Measurements from ENCODE around the gene PARP4.
A peak's percentile ranks its signal among the peaks of the same experiment; 100 is the strongest.
"Not testable (repeated sequence)": the region's sequence is repeated elsewhere in the genome, so short reads cannot be mapped to it uniquely, and the experiment has no call there.

The PARP4 gene

DNA sequence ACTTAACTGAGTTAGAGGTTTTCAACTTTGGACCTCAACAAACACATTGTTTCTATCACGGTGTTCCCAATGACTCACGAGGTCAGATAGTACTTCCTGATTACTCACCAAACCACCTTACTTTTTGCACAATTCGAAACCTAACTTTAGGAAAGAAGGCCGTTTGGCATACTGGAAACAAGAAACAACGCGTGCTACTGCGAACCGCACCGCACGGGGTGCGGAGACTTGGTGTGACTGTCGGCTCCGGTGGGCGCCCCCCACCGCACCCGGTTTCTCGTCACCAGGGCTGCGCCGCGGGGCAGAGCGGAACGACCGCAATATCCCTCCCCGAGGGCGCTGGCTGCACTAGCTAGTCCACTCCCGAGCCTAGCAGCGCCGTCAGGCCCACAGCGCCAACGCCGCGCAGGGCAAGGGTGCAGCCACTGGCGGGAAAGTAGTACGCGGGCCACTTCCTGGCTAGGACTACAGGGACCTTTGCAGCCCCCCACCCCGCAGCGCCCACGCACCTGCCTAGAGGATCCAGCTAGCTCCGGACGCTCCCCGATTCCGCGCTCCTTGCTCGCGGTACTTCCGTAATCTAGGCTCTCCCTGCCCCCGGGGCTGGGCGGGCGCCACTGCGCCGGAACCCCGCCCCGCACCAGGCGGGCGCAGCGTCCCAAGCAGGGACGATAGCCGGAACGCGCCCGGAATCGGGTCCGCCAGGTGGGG, at the start of gene PARP4:
TSS of gene PARP4 (minus strand) at position 582 of the 711 bp plus-strand sequence. CDS start 9,002 bp downstream, outside the sequence.
- H3K4me3 ChIP-seq (ENCODE audit: low read length, poor library complexity, severe bottlenecking): peak within 1 kb of the TSS; percentile 85
- no peaks in the 10 kb centered on the region for H3F3A ChIP-seq (ENCODE audit: low read depth)
- peak within 1 kb of the TSS; percentile 99 for H2AFZ ChIP-seq (ENCODE audit: low read length)
- peaks cover 53% of the 10 kb centered on the region for H3K79me2 ChIP-seq (ENCODE audit: insufficient read depth, low read length)
- no peaks in the 10 kb centered on the region for H3K36me3 ChIP-seq (ENCODE audit: insufficient read depth, low read length)
- peak within 1 kb of the TSS; percentile 86 for H3K4me2 ChIP-seq (ENCODE audit: low read depth, low read length, poor library complexity, severe bottlenecking)
- H3K9ac ChIP-seq (ENCODE audit: low read depth, low read length, poor library complexity, severe bottlenecking): peak within 1 kb of the TSS; percentile 86
- H3K9me3 ChIP-seq (ENCODE audit: insufficient read depth, low read depth, low read length): no peaks in the 10 kb centered on the region
- H4K20me1 ChIP-seq (ENCODE audit: insufficient read depth, low read length, poor library complexity, severe bottlenecking): peaks cover 27% of the 10 kb centered on the region
- H3K27me3 ChIP-seq (ENCODE audit: insufficient read depth, low read length, poor library complexity, severe bottlenecking): no peaks in the 10 kb centered on the region
- H3K9me2 ChIP-seq (replicated peaks; ENCODE audit: low read depth, low read length): no peaks in the 10 kb centered on the region
- peaks cover 22% of the 10 kb centered on the region for H3K4me1 ChIP-seq (ENCODE audit: insufficient read depth, low read length, poor library complexity, severe bottlenecking)
- no peak for TF ChIP-seq CTCF (conservative IDR thresholded peaks at IDR 0.05; ENCODE audit: low read length)
- TF ChIP-seq EZH2phosphoT487 (IDR thresholded peaks at IDR 0.05; ENCODE audit: borderline replicate concordance): no peak

DNA sequence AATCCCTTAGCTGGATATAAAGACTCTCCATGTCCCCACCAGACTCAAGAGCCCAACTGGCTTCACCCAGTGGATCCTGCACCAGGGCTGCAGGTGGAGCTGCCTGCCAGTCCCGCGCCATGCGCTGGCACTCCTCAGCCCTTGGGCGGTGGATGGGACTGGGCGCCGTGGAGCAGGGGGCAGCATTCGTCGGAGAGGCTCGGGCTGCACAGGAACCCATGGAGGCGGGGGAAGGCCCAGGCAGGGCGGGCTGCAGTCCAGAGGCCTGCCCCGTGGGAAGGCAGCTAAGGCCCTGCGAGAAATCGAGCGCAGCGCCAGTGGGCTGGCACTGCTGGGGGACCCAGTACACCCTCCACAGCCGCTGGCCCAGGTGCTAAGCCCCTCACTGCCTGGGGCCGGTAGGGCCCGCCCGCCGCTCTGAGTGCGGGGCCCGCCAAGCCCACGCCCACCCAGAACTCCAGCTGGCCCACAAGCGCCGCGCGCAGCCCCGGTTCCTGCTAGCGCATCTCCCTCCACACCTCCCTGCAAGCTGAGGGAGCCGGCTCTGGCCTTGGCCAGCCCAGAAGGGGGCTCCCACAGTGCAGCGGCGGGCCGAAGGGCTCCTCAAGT, 48.1 kb upstream of the PARP4 start:
- H3K79me2 ChIP-seq (ENCODE audit: insufficient read depth, low read length); H3K36me3 ChIP-seq (ENCODE audit: insufficient read depth, low read length); H3K4me2 ChIP-seq (ENCODE audit: low read depth, low read length, poor library complexity, severe bottlenecking); H3F3A ChIP-seq (ENCODE audit: low read depth); H3K9me2 ChIP-seq (replicated peaks; ENCODE audit: low read depth, low read length); H2AFZ ChIP-seq (ENCODE audit: low read length); H3K4me3 ChIP-seq (ENCODE audit: low read length, poor library complexity, severe bottlenecking); H3K9me3 ChIP-seq (ENCODE audit: insufficient read depth, low read depth, low read length); H3K9ac ChIP-seq (ENCODE audit: low read depth, low read length, poor library complexity, severe bottlenecking); H3K27me3 ChIP-seq (ENCODE audit: insufficient read depth, low read length, poor library complexity, severe bottlenecking); H3K4me1 ChIP-seq (ENCODE audit: insufficient read depth, low read length, poor library complexity, severe bottlenecking); H4K20me1 ChIP-seq (ENCODE audit: insufficient read depth, low read length, poor library complexity, severe bottlenecking): not testable (repeated sequence)

GRCh38 chr13:24559431-24560218, 47.0 kb upstream of the PARP4 start:
- Histone ChIP-seq H2AFZ (ENCODE audit: low read length) (peak overlapping the region; percentile 71; the same call in 1 of the 2 replicates), H3K4me3 (ENCODE audit: low read length, poor library complexity, severe bottlenecking) (peak overlapping the region; percentile 55), H3K4me2 (ENCODE audit: low read depth, low read length, poor library complexity, severe bottlenecking) (peak overlapping the region; percentile 80)
- not testable (repeated sequence) for H3K27me3 ChIP-seq (ENCODE audit: insufficient read depth, low read length, poor library complexity, severe bottlenecking); H3K9me2 ChIP-seq (replicated peaks; ENCODE audit: low read depth, low read length); H3K9ac ChIP-seq (ENCODE audit: low read depth, low read length, poor library complexity, severe bottlenecking); H3K9me3 ChIP-seq (ENCODE audit: insufficient read depth, low read depth, low read length); H4K20me1 ChIP-seq (ENCODE audit: insufficient read depth, low read length, poor library complexity, severe bottlenecking); H3K4me1 ChIP-seq (ENCODE audit: insufficient read depth, low read length, poor library complexity, severe bottlenecking); H3F3A ChIP-seq (ENCODE audit: low read depth); H3K36me3 ChIP-seq (ENCODE audit: insufficient read depth, low read length); H3K79me2 ChIP-seq (ENCODE audit: insufficient read depth, low read length)

DNA sequence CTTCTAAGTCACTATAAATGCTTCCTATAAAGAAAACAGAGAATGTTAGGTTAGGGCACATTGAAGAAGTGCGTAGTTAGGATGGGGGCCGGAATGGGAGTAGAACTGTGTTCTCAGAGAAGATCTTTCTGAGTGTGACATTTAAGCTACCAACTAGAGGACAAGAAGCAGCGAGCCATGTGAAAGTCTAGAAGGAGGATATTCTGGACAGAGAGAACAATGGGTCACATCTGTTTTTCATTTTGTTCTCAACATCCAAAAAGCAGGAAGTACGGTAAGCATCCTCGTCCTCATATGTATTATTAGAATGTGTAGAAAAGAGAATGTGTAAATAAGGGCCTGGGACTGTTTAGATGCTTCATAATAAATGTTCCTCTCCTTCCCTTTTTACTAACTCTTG, 44.5 kb upstream of the PARP4 start:
- no peak overlapping the region for H3K4me2 ChIP-seq (ENCODE audit: low read depth, low read length, poor library complexity, severe bottlenecking)

GRCh38 chr13:24553892-24554291, 41.3 kb upstream of the PARP4 start:
- not testable (repeated sequence) for H3K36me3 ChIP-seq (ENCODE audit: insufficient read depth, low read length); H3K9ac ChIP-seq (ENCODE audit: low read depth, low read length, poor library complexity, severe bottlenecking); H3F3A ChIP-seq (ENCODE audit: low read depth); H2AFZ ChIP-seq (ENCODE audit: low read length); H3K9me3 ChIP-seq (ENCODE audit: insufficient read depth, low read depth, low read length); H4K20me1 ChIP-seq (ENCODE audit: insufficient read depth, low read length, poor library complexity, severe bottlenecking); H3K4me3 ChIP-seq (ENCODE audit: low read length, poor library complexity, severe bottlenecking); H3K27me3 ChIP-seq (ENCODE audit: insufficient read depth, low read length, poor library complexity, severe bottlenecking); H3K4me2 ChIP-seq (ENCODE audit: low read depth, low read length, poor library complexity, severe bottlenecking); H3K9me2 ChIP-seq (replicated peaks; ENCODE audit: low read depth, low read length); H3K79me2 ChIP-seq (ENCODE audit: insufficient read depth, low read length); H3K4me1 ChIP-seq (ENCODE audit: insufficient read depth, low read length, poor library complexity, severe bottlenecking)

More for the DNA sequence above, 44.5 kb upstream of the PARP4 start:
- TF ChIP-seq EZH2phosphoT487 (IDR thresholded peaks at IDR 0.05; ENCODE audit: borderline replicate concordance) (no peak), CTCF (conservative IDR thresholded peaks at IDR 0.05; ENCODE audit: low read length) (no peak)
- H4K20me1 ChIP-seq (ENCODE audit: insufficient read depth, low read length, poor library complexity, severe bottlenecking): no peaks in the 10 kb centered on the region
- no peaks in the 10 kb centered on the region for H3K79me2 ChIP-seq (ENCODE audit: insufficient read depth, low read length)
- no peak overlapping the region for H2AFZ ChIP-seq (ENCODE audit: low read length)
- H3K4me3 ChIP-seq (ENCODE audit: low read length, poor library complexity, severe bottlenecking): no peak overlapping the region
- H3K9me3 ChIP-seq (ENCODE audit: insufficient read depth, low read depth, low read length): no peaks in the 10 kb centered on the region
- no peaks in the 10 kb centered on the region for H3K36me3 ChIP-seq (ENCODE audit: insufficient read depth, low read length)
- no peaks in the 10 kb centered on the region for H3K27me3 ChIP-seq (ENCODE audit: insufficient read depth, low read length, poor library complexity, severe bottlenecking)
- H3K9me2 ChIP-seq (replicated peaks; ENCODE audit: low read depth, low read length): no peaks in the 10 kb centered on the region
- H3F3A ChIP-seq (ENCODE audit: low read depth): no peaks in the 10 kb centered on the region
- no peak overlapping the region for H3K9ac ChIP-seq (ENCODE audit: low read depth, low read length, poor library complexity, severe bottlenecking)
- H3K4me1 ChIP-seq (ENCODE audit: insufficient read depth, low read length, poor library complexity, severe bottlenecking): peaks cover 5% of the 10 kb centered on the region

Measured in Loucy (cell line).